Osteoblast (primary cell): Measurements from ENCODE around the gene PARK7. TPM values are rescaled to one million over a fixed set of nuclear protein-coding genes. Genes with fewer than 3 reads are reported as not detected.

Source experiments
- DNase-seq: peaks from one replicate; pipeline ENCODE4 v3.0.0; 2011; ENCODE audit warnings: low spot score, mixed read lengths; ENCODE audit not compliant: insufficient read length; ENCODE audit errors: missing footprints
- H2AFZ ChIP-seq: 2 replicates; pipeline ENCODE4 v1.6.0; 2011; ENCODE audit warnings: mild to moderate bottlenecking, low read length
- H3K27ac ChIP-seq: 2 replicates; pipeline ENCODE4 v1.5.1; 2011; ENCODE audit warnings: mild to moderate bottlenecking, low read depth, low read length, moderate library complexity
- H3K27me3 ChIP-seq: 2 replicates; pipeline ENCODE4 v1.6.0; 2012; ENCODE audit warnings: mild to moderate bottlenecking, control low read depth, inconsistent platforms, low read length, moderate library complexity; ENCODE audit not compliant: insufficient read depth
- H3K36me3 ChIP-seq: 2 replicates; pipeline ENCODE4 v1.5.1; 2011; ENCODE audit warnings: mild to moderate bottlenecking, low read length, control low read depth, moderate library complexity; ENCODE audit not compliant: insufficient read depth
- H3K4me1 ChIP-seq: 2 replicates; pipeline ENCODE4 v1.5.1; 2011; ENCODE audit warnings: mild to moderate bottlenecking, low read length, control low read depth, moderate library complexity; ENCODE audit not compliant: insufficient read depth
- H3K4me2 ChIP-seq: 2 replicates; pipeline ENCODE4 v1.6.0; 2011; ENCODE audit warnings: mild to moderate bottlenecking, low read length; ENCODE audit not compliant: insufficient read depth
- H3K4me3 ChIP-seq: fragments of 200-600 bp; sonication (generic); 3 replicates; pipeline ENCODE4 v1.5.1; 2012; ENCODE audit warnings: mild to moderate bottlenecking, low read length, inconsistent platforms; ENCODE audit not compliant: insufficient read depth
- H3K79me2 ChIP-seq: 2 replicates; pipeline ENCODE4 v1.6.0; 2012; ENCODE audit warnings: mild to moderate bottlenecking, low read length, control low read depth, inconsistent platforms; ENCODE audit not compliant: insufficient read depth
- H3K9me3 ChIP-seq: 2 replicates; pipeline ENCODE4 v1.5.1; 2011; ENCODE audit warnings: low read depth, low read length, control low read depth
- H4K20me1 ChIP-seq: 2 replicates; pipeline ENCODE4 v1.6.0; 2012; ENCODE audit warnings: mild to moderate bottlenecking, low read length, control low read depth; ENCODE audit not compliant: insufficient read depth
- CTCF ChIP-seq: IDR thresholded peaks from 2 replicates; pipeline ENCODE4 v1.5.1; 2011; ENCODE audit warnings: mild to moderate bottlenecking, low read depth, low read length, moderate library complexity; ENCODE audit errors: extremely low read depth
- total RNA-seq: library from RNA; depleted of rRNA; stranded (reverse); fragments of >200 nt; gene quantifications from 2 replicates; pipeline ENCODE4 v1.2.3, GENCODE V29; 2012

The PARK7 gene
- total RNA-seq = 158 and 168 TPM in 2 replicates

- Histone ChIP-seq H3K79me2 (peaks cover 50% of the 10 kb centered on the region), H3K36me3 (peaks cover 30% of the 10 kb centered on the region), H3K27me3 (no peaks in the 10 kb centered on the region), H3K4me2 (peak within 1 kb of the TSS; percentile 94), H3K9me3 (no peaks in the 10 kb centered on the region), H2AFZ (peak within 1 kb of the TSS; percentile 95), H3K4me3 (peak within 1 kb of the TSS; percentile 93), H3K4me1 (peaks cover 10% of the 10 kb centered on the region), H4K20me1 (no peaks in the 10 kb centered on the region), H3K27ac (peak within 1 kb of the TSS; percentile 97)
- peak; percentile 50 for TF ChIP-seq CTCF
- DNase-seq = peak; percentile 99
These were observed at the start of gene PARK7 for GRCh38 chr1:7961216-7962013. PARK7 (plus strand) TSS chr1:7961711; CDS start chr1:7962786, 1,075 bp downstream.

GRCh38 chr1:7912145-7912544 lies 49.4 kb upstream of the PARK7 start:
- Histone ChIP-seq H3K79me2 (no peaks in the 10 kb centered on the region), H2AFZ (no peak overlapping the region), H3K4me2 (no peak overlapping the region), H4K20me1 (no peaks in the 10 kb centered on the region), H3K27ac (no peak overlapping the region), H3K9me3 (no peaks in the 10 kb centered on the region), H3K36me3 (no peaks in the 10 kb centered on the region), H3K27me3 (peaks cover 4% of the 10 kb centered on the region), H3K4me1 (no peaks in the 10 kb centered on the region), H3K4me3 (no peak overlapping the region)
- TF ChIP-seq CTCF = no peak
- no peak for DNase-seq

- Histone ChIP-seq H3K79me2 (no peaks in the 10 kb centered on the region), H3K27ac (no peak overlapping the region), H2AFZ (no peak overlapping the region), H3K4me1 (no peaks in the 10 kb centered on the region), H3K36me3 (no peaks in the 10 kb centered on the region), H3K4me3 (no peak overlapping the region), H3K9me3 (no peaks in the 10 kb centered on the region), H3K4me2 (no peak overlapping the region), H4K20me1 (no peaks in the 10 kb centered on the region), H3K27me3 (peaks cover 4% of the 10 kb centered on the region)
- TF ChIP-seq CTCF = no peak
- DNase-seq = no peak
These were observed 48.6 kb upstream of the PARK7 start for GRCh38 chr1:7912743-7913557.
